HepG2 (cell line): ENCODE data around the gene OLR1. TPM values are rescaled to one million over a fixed set of nuclear protein-coding genes. Genes with fewer than 3 reads are reported as not detected.
A peak's percentile ranks its signal among the peaks of the same experiment; 100 is the strongest.

Experiments
- ATAC-seq: fragments of 200-7000 bp; cut with Tn5 transposase; 3 replicates; pipeline ENCODE4 v1.9.1; 2020; ENCODE audit warnings: mild to moderate bottlenecking, moderate library complexity
- BruUV-seq: library from RNA; stranded (reverse); fragments of 400-500 nt; replicated peaks from 2 replicates; lab custom pipeline; 2021; lab: Mats Ljungman, UMichigan
- CTCF ChIA-PET: fragments of 300-600 bp; formaldehyde crosslinking; extraction: SDS; loops from one replicate; lab custom pipeline; 2021; ENCODE audit warnings: low total read pairs, inconsistent platforms, low intra/inter-chr PET ratio; lab: Yijun Ruan, JAX
- POLR2A ChIA-PET: fragments of 350-600 bp; sonication (Branson Sonifier 250); formaldehyde crosslinking; loops from one replicate; lab custom pipeline; 2020; ENCODE audit warnings: antibody characterized with exemption, inconsistent platforms; lab: Yijun Ruan, JAX
- DNase-seq: peaks from one replicate; pipeline ENCODE4 v3.0.0-alpha.2; 2015; ENCODE audit warnings: low spot score
- FAIRE-seq: peaks from 3 replicates; lab custom pipeline; 2011; peaks lifted over from hg19 to GRCh38; lab: Jason Lieb, UNC
- H2AFZ ChIP-seq: one replicate; pipeline ENCODE4 v1.6.1; 2011; ENCODE audit warnings: low read length, inconsistent platforms
- H3K27ac ChIP-seq: fragments of 300-600 bp; 3 replicates; pipeline ENCODE4 v1.8.0; 2011; ENCODE audit warnings: mixed run types, mild to moderate bottlenecking, mixed read lengths, low read length, inconsistent platforms; ENCODE audit not compliant: insufficient read depth; ENCODE audit errors: extremely low read length
- H3K27me3 ChIP-seq, 2 experiments: fragments of 200-600 bp in 1 of 2; 2 replicates in 1 of 2; 3 replicates in 1 of 2; pipeline versions ENCODE4 v1.6.0 to v1.8.0; 2011; ENCODE audit warnings: low read length in 2 of 2, mild to moderate bottlenecking in 2 of 2, moderate library complexity in 2 of 2, inconsistent platforms in 1 of 2; ENCODE audit not compliant: insufficient read depth in 2 of 2, control insufficient read depth in 1 of 2
- H3K36me3 ChIP-seq, 2 experiments: fragments of 200-600 bp in 1 of 2; replicated peaks in 1 of 2; 2 replicates in 1 of 2; 3 replicates in 1 of 2; pipeline versions ENCODE4 v1.5.1 to v1.8.0; 2011; ENCODE audit warnings: low read length in 2 of 2, inconsistent platforms in 1 of 2; ENCODE audit not compliant: insufficient read depth in 2 of 2, control insufficient read depth in 1 of 2
- H3K4me1 ChIP-seq: 2 replicates; pipeline ENCODE4 v1.5.1; 2012; ENCODE audit warnings: low read length, inconsistent platforms; ENCODE audit not compliant: insufficient read depth
- H3K4me2 ChIP-seq: 2 replicates; pipeline ENCODE4 v1.6.0; 2011; ENCODE audit warnings: low read depth, low read length, inconsistent platforms
- H3K4me3 ChIP-seq, 3 experiments: fragments of 200-600 bp in 1 of 3; sonication (generic), shearing (Covaris generic) in 1 of 3; replicated peaks in 1 of 3; 2 replicates each; pipeline ENCODE4 v1.5.1; 2011 to 2016; ENCODE audit warnings: low read length in 3 of 3, inconsistent platforms in 2 of 3, low read depth in 2 of 3, mild to moderate bottlenecking in 2 of 3, control low read depth in 1 of 3, mixed read lengths in 1 of 3; ENCODE audit not compliant: insufficient read depth in 1 of 3
- H3K79me2 ChIP-seq: one replicate; pipeline ENCODE4 v1.6.1; 2011; ENCODE audit warnings: low read length, inconsistent platforms; ENCODE audit not compliant: insufficient read depth
- H3K9ac ChIP-seq: 2 replicates; pipeline ENCODE4 v1.6.0; 2011; ENCODE audit warnings: mild to moderate bottlenecking, low read depth, low read length, inconsistent platforms; ENCODE audit not compliant: insufficient read depth
- H3K9me3 ChIP-seq: 2 replicates; pipeline ENCODE4 v1.5.1; 2012; ENCODE audit warnings: mild to moderate bottlenecking, low read length
- H4K20me1 ChIP-seq: 2 replicates; pipeline ENCODE4 v1.6.0; 2011; ENCODE audit warnings: inconsistent platforms, mild to moderate bottlenecking, low read length, moderate library complexity; ENCODE audit not compliant: insufficient read depth
- ESRRA ChIP-seq: sonication (generic); formaldehyde crosslinking; IDR thresholded peaks from 2 replicates; pipeline ENCODE4 v1.5.1; 2020; ENCODE audit warnings: mild to moderate bottlenecking, low read depth, missing genetic modification reagents
- HIVEP1 ChIP-seq: sonication (generic); formaldehyde crosslinking; IDR thresholded peaks from 2 replicates; pipeline ENCODE4 v1.4.0; 2020; ENCODE audit warnings: mild to moderate bottlenecking, missing genetic modification reagents
- HMGXB4 ChIP-seq, 2 experiments: sonication (generic) in 1 of 2; formaldehyde crosslinking in 1 of 2; IDR thresholded peaks; 2 replicates each; pipeline versions ENCODE4 v1.4.0 to v1.6.1; 2018 to 2020; ENCODE audit warnings: missing genetic modification reagents in 2 of 2, borderline replicate concordance in 1 of 2, low read depth in 1 of 2, mild to moderate bottlenecking in 1 of 2, missing biosample characterization in 1 of 2
- SOX6 ChIP-seq, 2 experiments: fragments of 450-650 bp in 1 of 2; sonication (generic) in 1 of 2; formaldehyde crosslinking in 1 of 2; IDR thresholded peaks; 2 replicates each; pipeline versions ENCODE4 v1.4.0 to v1.6.1; 2017 to 2020; ENCODE audit warnings: antibody characterized with exemption in 1 of 2, mild to moderate bottlenecking in 1 of 2, missing genetic modification reagents in 1 of 2
- ZNF12 ChIP-seq: sonication (generic); formaldehyde crosslinking; IDR thresholded peaks from 2 replicates; pipeline ENCODE4 v1.5.0; 2020; ENCODE audit warnings: missing genetic modification reagents
- ZNF20 ChIP-seq: sonication (generic); formaldehyde crosslinking; IDR thresholded peaks from 2 replicates; pipeline ENCODE4 v1.4.0; 2020; ENCODE audit warnings: mild to moderate bottlenecking, moderate library complexity, missing genetic modification reagents
- ZNF558 ChIP-seq: sonication (generic); formaldehyde crosslinking; IDR thresholded peaks from 2 replicates; pipeline ENCODE4 v1.9.0; 2022; ENCODE audit warnings: mild to moderate bottlenecking, missing genetic modification reagents, borderline replicate concordance
- ZNF710 ChIP-seq: sonication (generic); formaldehyde crosslinking; IDR thresholded peaks from 2 replicates; pipeline ENCODE4 v1.5.0; 2020; ENCODE audit warnings: mild to moderate bottlenecking, missing genetic modification reagents, borderline replicate concordance
- WGBS: methylation state at CpG from one replicate; pipeline ENCODE4 v1.1.6; 2017; ENCODE audit warnings: low lambda C conversion rate; 5-methylcytosine and 5-hydroxymethylcytosine counted together
- in situ Hi-C: cut with HindIII; loops from 2 replicates; pipeline ENCODE4 v1.10.0; 2017; ENCODE audit warnings: low pct_unique_long_range_greater_than_20kb; ENCODE audit not compliant: extremely low pct_ligation_motif_present
- intact Hi-C: fragments of 100-400 bp; cut with micrococcal nuclease; formaldehyde crosslinking; loops from one replicate; pipeline ENCODE4 v1.10.0; 2022; ENCODE audit not compliant: unreplicated experiment
- polyA plus RNA-seq, 8 experiments: library from polyadenylated mRNA; depleted of rRNA in 3 of 8; stranded (reverse) in 7 of 8; unstranded in 1 of 8; fragments of >200 nt; fragmentation: Illumina TruSeq in 4 of 8; extraction: Trizol in 4 of 8; gene quantifications; 2 replicates each; pipeline versions ENCODE4 v1.2.1 to v1.2.3, GENCODE V29; 2011 to 2016; ENCODE audit warnings: low read depth in 4 of 8, missing spikeins in 1 of 8, mixed read lengths in 1 of 8; ENCODE audit not compliant: insufficient read depth in 1 of 8
- total RNA-seq, 5 experiments: library from RNA; depleted of rRNA; stranded (reverse); fragments of >200 nt; fragmentation: Illumina TruSeq; extraction: Trizol; gene quantifications; 2 replicates each; pipeline ENCODE4 v1.2.3, GENCODE V29; 2016; ENCODE audit warnings: low read depth in 1 of 5
- TF ChIP-seq, protein P1 (sequence below): sonication (generic); formaldehyde crosslinking; IDR thresholded peaks from 2 replicates; pipeline ENCODE4 v1.4.0; 2020; ENCODE audit warnings: missing genetic modification reagents
- TF ChIP-seq, protein P2 (sequence below): sonication (generic); formaldehyde crosslinking; IDR thresholded peaks from 2 replicates; pipeline ENCODE4 v1.4.0; 2020; ENCODE audit warnings: missing genetic modification reagents, mild to moderate bottlenecking, borderline replicate concordance
- TF ChIP-seq, protein P3 (sequence below): sonication (generic); formaldehyde crosslinking; IDR thresholded peaks from 2 replicates; pipeline ENCODE4 v1.5.1; 2020; ENCODE audit warnings: mild to moderate bottlenecking, missing genetic modification reagents, moderate library complexity

OLR1 gene
- total and polyA plus RNA-seq, 2 of the 13 experiments (the other 11 are each of a cell fraction or from before 2014, with no cell fraction given): not detected

DNA sequence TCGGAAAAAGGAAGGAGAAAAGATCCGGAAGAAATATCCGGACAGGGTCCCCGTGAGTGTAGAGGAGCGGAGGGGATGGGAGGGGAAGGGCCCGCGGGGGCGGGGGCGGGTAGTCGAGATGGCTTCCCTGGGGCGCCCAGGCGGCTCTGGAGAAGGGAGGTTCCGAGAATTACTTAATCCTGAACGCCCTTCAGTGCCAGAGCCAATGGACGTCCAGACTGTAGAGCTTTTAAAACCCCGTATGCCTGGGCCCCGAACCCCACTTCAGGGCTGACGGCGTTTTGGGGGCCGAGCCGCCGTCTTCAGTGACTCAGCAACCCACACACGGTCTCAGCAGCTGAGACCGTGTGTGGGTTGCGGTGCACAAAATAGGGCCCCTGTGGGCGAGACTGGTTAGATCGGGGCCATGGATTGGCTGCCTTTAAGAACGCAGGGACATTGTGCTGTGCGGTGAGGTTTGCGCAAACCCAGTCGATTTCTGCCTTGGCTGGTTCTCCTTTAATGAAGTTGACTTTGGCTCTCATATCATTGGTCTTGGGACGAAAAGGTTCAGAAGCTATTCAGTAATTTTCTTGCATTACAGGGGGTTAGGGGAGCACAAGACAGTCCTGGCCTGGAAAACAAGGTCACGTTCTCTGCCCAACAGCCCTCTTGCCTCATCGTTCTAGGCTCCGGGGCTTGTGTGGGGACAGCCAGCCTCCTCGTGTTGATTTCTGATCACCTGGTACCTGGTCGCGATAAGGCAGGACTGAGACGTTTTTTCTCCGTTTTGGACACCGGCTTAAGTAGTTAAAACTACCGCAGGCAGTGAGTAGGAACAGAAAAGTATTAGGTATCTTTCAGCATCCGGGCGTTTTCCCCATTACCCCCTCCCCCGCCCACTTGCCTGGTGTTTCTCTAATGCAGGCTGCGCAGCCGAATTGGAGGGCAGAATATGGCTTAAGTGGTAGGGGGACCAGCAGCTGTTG, 41.5 kb upstream of the OLR1 start:
- H3K27me3 ChIP-seq: no peaks in the 10 kb centered on the region; a peak in 1 of 5 replicates
- peak overlapping the region; percentile 82 to 97 (median 91) for H3K4me3 ChIP-seq
- peak; percentile 26 for FAIRE-seq
- H4K20me1 ChIP-seq: no peaks in the 10 kb centered on the region
- H3K4me2 ChIP-seq: peak overlapping the region; percentile 98
- intact Hi-C loops (loop anchor here (2.0 kb wide), 1 partner anchor 509 kb away; the partner anchor contains the start of gene YBX3), in situ Hi-C loops (no loop called here)
- H3K9me3 ChIP-seq: no peaks in the 10 kb centered on the region
- H3K4me1 ChIP-seq: peaks cover 19% of the 10 kb centered on the region; the same call in 1 of the 2 replicates
- no peaks in the 10 kb centered on the region for H3K79me2 ChIP-seq
- WGBS: 2% methylated on average over 31 of the region's 47 CpGs
- peak overlapping the region; percentile 80 for H3K27ac ChIP-seq
- H3K36me3 ChIP-seq: no peaks in the 10 kb centered on the region
- peak overlapping the region; percentile 62 for H2AFZ ChIP-seq
- peak; percentile 65 for ATAC-seq
- CTCF ChIA-PET: no interaction called here
- BruUV-seq: TSS peak; percentile 64
- POLR2A ChIA-PET: interaction anchor here (1.0 to 1.9 kb wide), 2 partner anchors 400 to 958 kb away, joined by 3 to 7 read pairs; partner anchors contain the start of gene SMIM10L1
- peak overlapping the region; percentile 76 for H3K9ac ChIP-seq
- DNase-seq: peak; percentile 39
- TF ChIP-seq, protein P1, sequence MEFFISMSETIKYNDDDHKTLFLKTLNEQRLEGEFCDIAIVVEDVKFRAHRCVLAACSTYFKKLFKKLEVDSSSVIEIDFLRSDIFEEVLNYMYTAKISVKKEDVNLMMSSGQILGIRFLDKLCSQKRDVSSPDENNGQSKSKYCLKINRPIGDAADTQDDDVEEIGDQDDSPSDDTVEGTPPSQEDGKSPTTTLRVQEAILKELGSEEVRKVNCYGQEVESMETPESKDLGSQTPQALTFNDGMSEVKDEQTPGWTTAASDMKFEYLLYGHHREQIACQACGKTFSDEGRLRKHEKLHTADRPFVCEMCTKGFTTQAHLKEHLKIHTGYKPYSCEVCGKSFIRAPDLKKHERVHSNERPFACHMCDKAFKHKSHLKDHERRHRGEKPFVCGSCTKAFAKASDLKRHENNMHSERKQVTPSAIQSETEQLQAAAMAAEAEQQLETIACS (CRISPR knock-in tag): no peak
- TF ChIP-seq ZNF558 (CRISPR knock-in tag) (peak; percentile 6; the same call in 1 of the 2 replicates), ZNF20 (CRISPR knock-in tag) (no peak), ZNF12 (CRISPR knock-in tag) (0 out of 2 replicates have a peak, but pooled peaks have one; percentile 4), SOX6 (IDR thresholded peaks at IDR 0.05) (no peak), SOX6 (CRISPR knock-in tag; IDR thresholded peaks at IDR 0.05) (no peak), ESRRA (CRISPR knock-in tag) (no peak), HMGXB4 (CRISPR knock-in tag; IDR thresholded peaks at IDR 0.05; ENCODE audit: borderline replicate concordance in 1 of 2, low read depth in 1 of 2) (no peak), HIVEP1 (CRISPR knock-in tag) (no peak), ZNF710 (CRISPR knock-in tag) (no peak)
- TF ChIP-seq, protein P2, sequence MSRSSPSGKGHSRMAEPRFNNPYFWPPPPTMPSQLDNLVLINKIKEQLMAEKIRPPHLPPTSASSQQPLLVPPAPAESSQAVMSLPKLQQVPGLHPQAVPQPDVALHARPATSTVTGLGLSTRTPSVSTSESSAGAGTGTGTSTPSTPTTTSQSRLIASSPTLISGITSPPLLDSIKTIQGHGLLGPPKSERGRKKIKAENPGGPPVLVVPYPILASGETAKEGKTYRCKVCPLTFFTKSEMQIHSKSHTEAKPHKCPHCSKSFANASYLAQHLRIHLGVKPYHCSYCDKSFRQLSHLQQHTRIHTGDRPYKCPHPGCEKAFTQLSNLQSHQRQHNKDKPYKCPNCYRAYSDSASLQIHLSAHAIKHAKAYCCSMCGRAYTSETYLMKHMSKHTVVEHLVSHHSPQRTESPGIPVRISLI (CRISPR knock-in tag): no peak
- TF ChIP-seq, protein P3, sequence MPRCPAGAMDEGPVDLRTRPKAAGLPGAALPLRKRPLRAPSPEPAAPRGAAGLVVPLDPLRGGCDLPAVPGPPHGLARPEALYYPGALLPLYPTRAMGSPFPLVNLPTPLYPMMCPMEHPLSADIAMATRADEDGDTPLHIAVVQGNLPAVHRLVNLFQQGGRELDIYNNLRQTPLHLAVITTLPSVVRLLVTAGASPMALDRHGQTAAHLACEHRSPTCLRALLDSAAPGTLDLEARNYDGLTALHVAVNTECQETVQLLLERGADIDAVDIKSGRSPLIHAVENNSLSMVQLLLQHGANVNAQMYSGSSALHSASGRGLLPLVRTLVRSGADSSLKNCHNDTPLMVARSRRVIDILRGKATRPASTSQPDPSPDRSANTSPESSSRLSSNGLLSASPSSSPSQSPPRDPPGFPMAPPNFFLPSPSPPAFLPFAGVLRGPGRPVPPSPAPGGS: no peak
